Stimulated activated effector memory CD8-positive, alpha-beta T cell treated with anti-CD3 and anti-CD28 coated beads, Interleukin-12 subunit alpha, Interleukin-12 subunit beta, amount 100 ng/mL, for 72 hours (primary cell): ENCODE data around the gene KLHDC10.
"Not testable (repeated sequence)": the region's sequence is repeated elsewhere in the genome, so short reads cannot be mapped to it uniquely, and the experiment has no call there.

Source experiments
- ATAC-seq: fragments of 150-1000 bp; cut with Tn5 transposase; 2 replicates; pipeline ENCODE4 v1.10.0; 2021
- DNase-seq, 2 donors: peaks; one replicate each; pipeline ENCODE4 v3.0.0; 2021 to 2022; ENCODE audit warnings: low spot score in 2 of 2
- H3K27ac Mint-ChIP-seq: one replicate; pipeline ENCODE4 v1.8.0; 2022; ENCODE audit warnings: mild to moderate bottlenecking, mixed read lengths
- H3K36me3 Mint-ChIP-seq: one replicate; pipeline ENCODE4 v1.8.0; 2022; ENCODE audit warnings: mild to moderate bottlenecking, mixed read lengths
- H3K4me1 Mint-ChIP-seq: one replicate; pipeline ENCODE4 v1.8.0; 2022; ENCODE audit warnings: mixed read lengths
- H3K4me3 Mint-ChIP-seq: one replicate; pipeline ENCODE4 v1.8.0; 2022; ENCODE audit warnings: mild to moderate bottlenecking, mixed read lengths
- H3K9me3 Mint-ChIP-seq: one replicate; pipeline ENCODE4 v1.8.0; 2022; ENCODE audit warnings: mixed read lengths

Gene KLHDC10

GRCh38 chr7:130095812-130096211 lies 25.5 kb downstream of the KLHDC10 start:
- Mint-ChIP-seq H3K9me3 (no peaks in the 10 kb centered on the region), H3K4me1 (peaks cover 27% of the 10 kb centered on the region), H3K4me3 (no peak overlapping the region), H3K27ac (no peak overlapping the region), H3K36me3 (peaks cover 6% of the 10 kb centered on the region)
- ATAC-seq, result no peak
- no peak for DNase-seq

DNA sequence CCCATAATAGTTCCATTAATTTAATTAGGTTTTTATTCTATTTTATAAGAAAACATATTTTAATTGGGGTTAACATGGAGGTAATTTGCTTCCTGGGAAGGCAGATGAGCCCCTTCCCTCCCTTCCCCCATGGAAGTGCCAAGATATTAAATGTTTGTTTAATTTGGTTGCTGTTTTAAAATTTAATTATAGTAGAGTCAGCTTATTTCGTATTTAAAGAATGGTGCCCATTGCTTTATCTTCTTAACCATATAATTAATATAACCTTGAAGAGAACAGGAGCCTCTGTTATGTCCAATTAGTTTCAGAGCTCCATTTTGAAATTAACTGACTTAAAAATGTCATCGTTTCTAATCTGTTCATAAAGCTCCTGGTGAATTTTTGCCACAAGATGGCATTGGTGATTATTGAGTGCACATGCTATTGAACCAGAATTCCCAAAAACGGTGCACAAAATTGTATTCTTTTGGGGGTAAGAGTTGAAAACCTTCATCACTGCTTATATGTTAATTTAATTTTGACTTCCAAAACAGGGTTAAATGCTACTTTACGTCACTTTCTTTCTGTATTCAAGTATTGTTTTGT lies 26.0 kb downstream of the KLHDC10 start:
- ATAC-seq (no peak), DNase-seq (no peak)
- Mint-ChIP-seq H3K36me3 (peaks cover 6% of the 10 kb centered on the region), H3K9me3 (no peaks in the 10 kb centered on the region), H3K27ac (no peak overlapping the region), H3K4me3 (no peak overlapping the region), H3K4me1 (peaks cover 22% of the 10 kb centered on the region)

DNA sequence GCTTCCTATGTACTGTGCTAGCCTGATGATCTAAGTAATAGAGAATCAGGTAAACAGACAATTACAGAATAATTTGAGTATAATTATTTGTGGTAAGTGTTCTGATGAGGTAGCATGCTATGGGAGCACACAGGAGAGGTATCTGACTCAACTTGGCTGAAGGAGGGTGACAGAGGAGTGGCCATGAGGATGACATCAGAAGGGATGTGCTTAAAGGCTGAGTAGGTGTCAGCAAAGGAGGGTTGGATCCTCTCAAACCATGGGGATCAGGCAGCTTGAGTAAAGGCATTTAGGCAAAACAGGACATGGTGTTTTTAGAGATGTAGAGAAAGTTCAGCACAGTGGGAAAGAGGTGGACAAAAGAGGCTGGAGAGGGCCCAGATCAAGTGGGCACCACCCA lies 29.0 kb downstream of the KLHDC10 start:
- no peak overlapping the region for H3K27ac Mint-ChIP-seq

DNA sequence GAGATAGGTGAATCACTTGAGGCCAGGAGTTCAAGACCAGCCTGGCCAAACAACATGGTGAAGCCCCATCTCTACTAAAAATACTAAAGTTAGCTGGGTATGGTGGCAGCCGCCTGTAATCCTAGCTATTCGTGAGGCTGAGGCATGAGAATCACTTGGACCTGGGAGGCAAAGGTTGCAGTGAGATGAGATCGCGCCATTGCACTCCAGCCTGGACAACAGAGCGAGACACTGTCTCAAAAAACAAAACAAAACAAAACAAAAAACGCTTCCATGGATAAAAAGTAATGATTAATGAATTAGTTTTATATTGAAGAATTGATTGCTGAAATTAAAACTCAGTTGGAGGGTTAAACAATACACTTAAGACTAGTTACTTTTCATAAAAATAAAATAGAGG lies 32.3 kb downstream of the KLHDC10 start:
- DNase-seq (no peak), ATAC-seq (no peak)
- peaks cover 7% of the 10 kb centered on the region for H3K4me1 Mint-ChIP-seq
- no peak overlapping the region for H3K4me3 Mint-ChIP-seq
- H3K36me3 Mint-ChIP-seq, result peaks cover 6% of the 10 kb centered on the region
- no peak overlapping the region for H3K27ac Mint-ChIP-seq
- H3K9me3 Mint-ChIP-seq, result no peaks in the 10 kb centered on the region

More for the DNA sequence above, 29.0 kb downstream of the KLHDC10 start:
- H3K4me3 Mint-ChIP-seq, result no peak overlapping the region
- H3K4me1 Mint-ChIP-seq, result peaks cover 7% of the 10 kb centered on the region
- DNase-seq (no peak), ATAC-seq (peak; percentile 55)
- peaks cover 6% of the 10 kb centered on the region for H3K36me3 Mint-ChIP-seq
- H3K9me3 Mint-ChIP-seq, result no peaks in the 10 kb centered on the region

GRCh38 chr7:130107949-130108674 lies 37.8 kb downstream of the KLHDC10 start:
- ATAC-seq (no peak), DNase-seq (no peak)
- Mint-ChIP-seq H3K4me1 (no peaks in the 10 kb centered on the region), H3K4me3 (no peak overlapping the region), H3K36me3 (no peaks in the 10 kb centered on the region), H3K9me3 (no peaks in the 10 kb centered on the region), H3K27ac (peak overlapping the region; percentile 32)

DNA sequence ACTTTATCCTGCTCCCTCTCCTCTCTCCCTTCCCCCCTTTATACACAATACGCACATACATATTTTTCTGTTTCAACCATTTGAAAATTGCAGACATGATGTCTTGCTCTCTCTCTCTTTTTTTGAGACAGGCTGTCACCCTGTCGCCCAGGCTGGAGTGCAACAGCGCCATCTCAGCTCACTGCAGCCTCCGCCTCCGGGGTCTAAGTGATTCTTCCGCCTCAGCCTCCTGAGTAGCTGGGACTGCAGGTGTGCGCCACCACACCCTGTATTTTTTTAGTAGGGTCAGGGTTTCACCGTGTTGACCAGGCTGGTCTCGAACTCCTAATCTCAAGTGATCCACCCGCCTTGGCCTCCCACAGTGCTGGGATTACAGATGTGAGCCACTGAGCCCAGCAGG lies 38.5 kb downstream of the KLHDC10 start:
- DNase-seq, result no peak
- no peak for ATAC-seq
- Mint-ChIP-seq H3K27ac (peak overlapping the region; percentile 32), H3K36me3 (no peaks in the 10 kb centered on the region), H3K4me3 (no peak overlapping the region), H3K4me1 (no peaks in the 10 kb centered on the region), H3K9me3 (no peaks in the 10 kb centered on the region)

- Mint-ChIP-seq H3K9me3 (no peaks in the 10 kb centered on the region), H3K36me3 (no peaks in the 10 kb centered on the region), H3K4me1 (no peaks in the 10 kb centered on the region), H3K4me3 (no peak overlapping the region), H3K27ac (no peak overlapping the region)
- no peak for ATAC-seq
- DNase-seq, result no peak
Observed at GRCh38 chr7:130112093-130112492, 41.8 kb downstream of the KLHDC10 start.

GRCh38 chr7:130112662-130113425 lies 42.5 kb downstream of the KLHDC10 start:
- Mint-ChIP-seq H3K9me3 (no peaks in the 10 kb centered on the region), H3K36me3 (no peaks in the 10 kb centered on the region), H3K4me3 (no peak overlapping the region), H3K27ac (peak overlapping the region; percentile 32), H3K4me1 (no peaks in the 10 kb centered on the region)
- ATAC-seq (no peak), DNase-seq (no peak)

GRCh38 chr7:130113426-130113805 lies 43.1 kb downstream of the KLHDC10 start:
- not testable (repeated sequence) for H3K36me3 Mint-ChIP-seq, ATAC-seq, DNase-seq, H3K4me1 Mint-ChIP-seq, H3K9me3 Mint-ChIP-seq, H3K4me3 Mint-ChIP-seq
- peak overlapping the region; percentile 32 for H3K27ac Mint-ChIP-seq

GRCh38 chr7:130113887-130114286 lies 43.6 kb downstream of the KLHDC10 start:
- Mint-ChIP-seq H3K36me3 (no peaks in the 10 kb centered on the region), H3K9me3 (no peaks in the 10 kb centered on the region), H3K27ac (no peak overlapping the region), H3K4me3 (no peak overlapping the region), H3K4me1 (peaks cover 7% of the 10 kb centered on the region)
- no peak for ATAC-seq
- DNase-seq, result no peak

GRCh38 chr7:130114374-130114773 lies 44.0 kb downstream of the KLHDC10 start:
- no peak for ATAC-seq
- Mint-ChIP-seq H3K4me3 (no peak overlapping the region), H3K9me3 (no peaks in the 10 kb centered on the region), H3K36me3 (no peaks in the 10 kb centered on the region), H3K27ac (no peak overlapping the region), H3K4me1 (peaks cover 7% of the 10 kb centered on the region)
- DNase-seq, result no peak

GRCh38 chr7:130114776-130115175 lies 44.4 kb downstream of the KLHDC10 start:
- no peaks in the 10 kb centered on the region for H3K36me3 Mint-ChIP-seq
- no peak overlapping the region for H3K27ac Mint-ChIP-seq
- no peak for ATAC-seq

GRCh38 chr7:130118294-130118693 lies 48.0 kb downstream of the KLHDC10 start:
- DNase-seq, result no peak
- H3K27ac Mint-ChIP-seq, result peak overlapping the region; percentile 40
- H3K36me3 Mint-ChIP-seq, result peaks cover 21% of the 10 kb centered on the region
- H3K9me3 Mint-ChIP-seq, result no peaks in the 10 kb centered on the region
- no peak overlapping the region for H3K4me3 Mint-ChIP-seq
- peaks cover 7% of the 10 kb centered on the region for H3K4me1 Mint-ChIP-seq
- ATAC-seq, result no peak

More at GRCh38 chr7:130114776-130115175, 44.4 kb downstream of the KLHDC10 start:
- Mint-ChIP-seq H3K4me1 (peaks cover 7% of the 10 kb centered on the region), H3K4me3 (no peak overlapping the region), H3K9me3 (no peaks in the 10 kb centered on the region)
- DNase-seq, result no peak

- H3K27ac Mint-ChIP-seq, result peak overlapping the region; percentile 40
- ATAC-seq (no peak), DNase-seq (no peak)
- H3K9me3 Mint-ChIP-seq, result no peaks in the 10 kb centered on the region
- H3K4me1 Mint-ChIP-seq, result peaks cover 7% of the 10 kb centered on the region
- no peak overlapping the region for H3K4me3 Mint-ChIP-seq
- H3K36me3 Mint-ChIP-seq, result peaks cover 26% of the 10 kb centered on the region
Observed at GRCh38 chr7:130118801-130119200, 48.5 kb downstream of the KLHDC10 start.

- peaks cover 2% of the 10 kb centered on the region for H3K4me1 Mint-ChIP-seq
Observed at GRCh38 chr7:130123501-130123900, 53.2 kb downstream of the KLHDC10 start.

DNA sequence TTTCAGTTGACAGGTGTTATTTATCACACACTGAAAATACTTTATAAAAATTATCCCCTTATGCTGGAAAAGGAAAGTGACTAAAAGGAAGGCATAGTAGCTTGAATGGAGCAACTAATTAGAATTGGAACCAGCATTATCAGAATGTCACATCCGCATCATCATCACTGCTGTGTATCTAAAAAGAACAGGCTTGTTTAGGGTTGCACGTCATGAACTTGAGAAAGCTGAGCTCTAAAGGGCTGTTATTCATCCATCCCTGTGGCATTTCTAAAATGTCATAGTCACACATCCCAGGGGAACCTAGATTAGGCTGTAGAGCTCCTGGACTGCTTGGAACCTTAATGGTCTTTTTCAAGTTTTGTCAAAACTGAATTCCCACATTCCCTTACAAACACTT lies 54.4 kb downstream of the KLHDC10 start:
- no peak for ATAC-seq
- Mint-ChIP-seq H3K9me3 (no peaks in the 10 kb centered on the region), H3K4me3 (no peak overlapping the region), H3K4me1 (no peaks in the 10 kb centered on the region), H3K27ac (no peak overlapping the region), H3K36me3 (peaks cover 83% of the 10 kb centered on the region)
- no peak for DNase-seq

More at GRCh38 chr7:130123501-130123900, 53.2 kb downstream of the KLHDC10 start:
- ATAC-seq, result no peak
- Mint-ChIP-seq H3K36me3 (peaks cover 71% of the 10 kb centered on the region), H3K9me3 (no peaks in the 10 kb centered on the region), H3K4me3 (no peak overlapping the region), H3K27ac (no peak overlapping the region)
- DNase-seq, result no peak
